ENCODE measurements around the gene ABCC11.

The ABCC11 gene

DNA sequence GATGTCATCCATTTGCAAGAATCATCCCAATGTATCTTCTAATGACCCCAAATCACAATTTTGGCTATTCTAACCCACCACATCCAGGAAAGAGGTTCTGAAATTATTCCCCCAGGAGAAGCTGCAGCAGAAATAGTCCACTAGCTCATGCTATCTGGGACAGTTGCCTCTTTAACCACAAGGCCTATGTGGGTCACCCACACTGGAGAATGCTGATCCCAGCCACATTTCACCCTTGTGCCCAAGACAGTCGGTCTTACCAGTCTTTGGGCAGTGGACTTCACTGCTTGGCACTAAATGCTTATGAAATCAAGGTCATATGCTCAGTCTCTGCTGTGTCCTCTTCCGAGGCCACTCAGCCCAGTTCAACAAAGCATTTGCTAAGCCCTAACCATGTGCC lies 118.6 kb downstream of the ABCC11 start:
- no peak overlapping the region for H3K4me3 ChIP-seq
- H3K27ac ChIP-seq = no peak overlapping the region
- TF ChIP-seq, protein P1, sequence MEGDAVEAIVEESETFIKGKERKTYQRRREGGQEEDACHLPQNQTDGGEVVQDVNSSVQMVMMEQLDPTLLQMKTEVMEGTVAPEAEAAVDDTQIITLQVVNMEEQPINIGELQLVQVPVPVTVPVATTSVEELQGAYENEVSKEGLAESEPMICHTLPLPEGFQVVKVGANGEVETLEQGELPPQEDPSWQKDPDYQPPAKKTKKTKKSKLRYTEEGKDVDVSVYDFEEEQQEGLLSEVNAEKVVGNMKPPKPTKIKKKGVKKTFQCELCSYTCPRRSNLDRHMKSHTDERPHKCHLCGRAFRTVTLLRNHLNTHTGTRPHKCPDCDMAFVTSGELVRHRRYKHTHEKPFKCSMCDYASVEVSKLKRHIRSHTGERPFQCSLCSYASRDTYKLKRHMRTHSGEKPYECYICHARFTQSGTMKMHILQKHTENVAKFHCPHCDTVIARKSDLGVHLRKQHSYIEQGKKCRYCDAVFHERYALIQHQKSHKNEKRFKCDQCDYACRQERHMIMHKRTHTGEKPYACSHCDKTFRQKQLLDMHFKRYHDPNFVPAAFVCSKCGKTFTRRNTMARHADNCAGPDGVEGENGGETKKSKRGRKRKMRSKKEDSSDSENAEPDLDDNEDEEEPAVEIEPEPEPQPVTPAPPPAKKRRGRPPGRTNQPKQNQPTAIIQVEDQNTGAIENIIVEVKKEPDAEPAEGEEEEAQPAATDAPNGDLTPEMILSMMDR (IDR thresholded peaks at IDR 0.05) = no peak
- no peak for DNase-seq
- intact Hi-C loops (cut with DNase I; ENCODE audit: low total_unique reads) = no loop called here
- no peaks in the 10 kb centered on the region for H3K27me3 ChIP-seq
- no peaks in the 10 kb centered on the region for H3K9me3 ChIP-seq
- no peaks in the 10 kb centered on the region for H3K4me1 ChIP-seq
- no peaks in the 10 kb centered on the region for H3K36me3 ChIP-seq

DNA sequence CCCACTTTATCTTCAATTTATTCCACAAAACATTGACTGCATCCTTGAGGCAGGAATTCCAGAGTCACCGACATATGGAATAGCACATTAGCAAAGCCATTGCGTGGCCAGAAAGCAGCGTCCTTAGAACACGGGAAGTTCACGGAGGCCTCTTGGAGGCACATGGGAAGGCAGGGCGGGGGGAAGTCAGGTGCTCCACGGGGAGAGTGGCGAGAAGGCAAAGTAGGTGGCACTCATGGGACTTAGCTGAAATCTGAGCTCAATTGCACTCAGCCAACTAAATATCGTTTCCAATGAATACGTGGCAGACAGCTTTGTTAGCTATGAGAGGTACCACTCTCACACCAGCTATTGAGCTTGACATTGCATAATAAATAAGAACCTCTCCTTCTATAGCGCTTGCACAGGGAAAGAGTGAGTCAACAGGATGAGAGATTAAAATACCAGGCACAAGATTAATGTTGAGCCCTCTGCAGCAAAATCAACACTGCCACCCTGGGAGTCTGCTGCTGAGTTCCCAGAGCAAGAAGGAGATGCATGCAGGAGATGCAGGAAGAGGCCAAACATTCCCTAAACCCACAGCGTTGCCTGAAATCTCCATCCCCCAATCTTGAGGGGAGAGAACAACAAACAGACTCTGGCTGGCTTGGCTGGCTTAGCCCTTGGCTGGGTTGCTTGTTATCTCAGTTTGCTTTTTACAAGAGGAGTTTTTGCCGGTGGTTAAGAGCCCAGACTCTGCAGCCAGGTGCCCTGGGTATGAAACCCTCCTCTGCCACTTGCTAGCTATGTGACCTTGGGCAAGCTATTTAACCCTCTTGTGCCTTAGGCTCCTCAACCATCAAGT lies 120.3 kb downstream of the ABCC11 start:
- no peak overlapping the region for H3K27ac ChIP-seq
- H3K4me1 ChIP-seq = no peaks in the 10 kb centered on the region
- H3K36me3 ChIP-seq = no peaks in the 10 kb centered on the region
- DNase-seq = no peak
- TF ChIP-seq, protein P1 (IDR thresholded peaks at IDR 0.05) = no peak
- intact Hi-C loops (cut with DNase I; ENCODE audit: low total_unique reads) = no loop called here
- H3K4me3 ChIP-seq = no peak overlapping the region
- H3K27me3 ChIP-seq = no peaks in the 10 kb centered on the region
- no peaks in the 10 kb centered on the region for H3K9me3 ChIP-seq

DNA sequence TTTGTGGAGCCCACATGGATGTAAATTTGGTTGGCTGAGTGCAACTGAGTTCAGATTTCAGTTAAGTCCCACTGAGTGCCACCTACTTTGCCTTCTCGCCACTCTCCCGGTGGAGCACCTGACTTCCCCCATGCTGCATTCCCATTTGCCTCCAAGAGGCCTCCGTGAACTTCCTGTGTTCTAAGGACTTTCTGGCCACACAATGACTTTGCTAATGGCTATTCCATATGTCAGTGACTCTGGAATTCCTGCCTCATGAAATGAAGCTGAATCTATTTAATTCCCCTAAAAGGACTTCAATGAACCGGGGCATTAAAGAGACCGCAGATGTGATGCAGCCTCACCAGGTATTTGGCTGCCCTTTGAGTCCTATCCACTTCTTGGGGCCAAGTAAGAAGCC lies 121.5 kb downstream of the ABCC11 start:
- intact Hi-C loops (cut with DNase I; ENCODE audit: low total_unique reads) = no loop called here
- Histone ChIP-seq H3K4me1 (no peaks in the 10 kb centered on the region), H3K9me3 (no peaks in the 10 kb centered on the region), H3K27me3 (no peaks in the 10 kb centered on the region), H3K27ac (no peak overlapping the region), H3K4me3 (no peak overlapping the region), H3K36me3 (no peaks in the 10 kb centered on the region)
- TF ChIP-seq, protein P1 (IDR thresholded peaks at IDR 0.05) = no peak
- peak in 1 of 2 donors; percentile 24 for DNase-seq

DNA sequence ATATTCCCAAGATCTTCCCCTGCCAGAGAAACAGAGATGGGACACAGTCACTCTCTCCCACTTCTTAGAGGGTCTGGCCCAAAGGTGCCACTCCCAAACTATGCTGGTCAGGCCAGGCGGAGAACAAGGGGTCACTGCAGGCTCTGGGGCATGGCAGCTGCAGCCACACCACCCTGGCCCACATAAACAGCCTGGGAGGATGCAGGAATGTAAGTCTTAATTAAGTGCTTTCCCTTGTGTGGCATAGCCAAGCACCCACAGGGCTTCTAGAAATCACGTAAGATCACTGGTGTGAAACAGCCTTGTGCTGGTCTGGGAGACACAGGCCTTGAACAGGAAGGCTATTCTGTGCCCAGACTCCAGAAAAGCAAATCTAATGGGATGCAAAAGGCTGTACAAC lies 123.1 kb downstream of the ABCC11 start:
- no peaks in the 10 kb centered on the region for H3K36me3 ChIP-seq
- H3K4me3 ChIP-seq = no peak overlapping the region
- no peaks in the 10 kb centered on the region for H3K27me3 ChIP-seq
- no peak for DNase-seq
- intact Hi-C loops (cut with DNase I; ENCODE audit: low total_unique reads) = no loop called here
- no peak overlapping the region for H3K27ac ChIP-seq
- TF ChIP-seq, protein P1 (IDR thresholded peaks at IDR 0.05) = no peak
- no peaks in the 10 kb centered on the region for H3K9me3 ChIP-seq
- H3K4me1 ChIP-seq = no peaks in the 10 kb centered on the region

DNA sequence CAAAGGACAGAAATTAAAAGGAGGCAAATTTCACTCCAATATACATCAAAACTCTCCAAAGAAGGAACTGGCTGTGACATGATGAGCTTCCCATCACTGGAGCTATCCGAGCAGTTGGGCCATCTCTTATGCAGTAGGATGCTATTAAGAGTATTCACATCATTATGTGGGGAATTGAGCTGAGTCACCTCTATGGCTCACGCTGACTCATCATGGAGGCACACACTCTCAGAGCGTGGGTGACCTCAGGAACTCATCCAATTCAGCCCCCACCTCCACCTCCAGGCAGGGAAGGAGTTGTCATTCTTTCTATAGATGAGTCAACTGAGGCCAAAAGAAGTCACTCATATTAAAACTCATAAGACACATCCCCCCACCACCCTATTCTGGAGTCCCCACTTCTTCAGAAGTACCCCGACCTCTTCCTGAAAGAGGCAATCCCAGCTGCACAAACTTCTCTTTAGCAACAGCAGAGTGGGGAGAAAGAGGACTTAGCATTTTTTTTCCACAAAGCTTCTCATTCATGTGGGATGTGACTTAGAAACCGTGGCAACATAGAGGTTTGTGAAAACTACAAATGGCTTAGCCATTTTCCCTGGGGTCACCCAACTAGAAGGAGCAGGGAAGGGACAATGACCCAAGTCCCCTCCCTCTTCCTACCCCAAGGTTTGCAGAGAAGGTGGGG lies 124.1 kb downstream of the ABCC11 start:
- Histone ChIP-seq H3K4me1 (no peaks in the 10 kb centered on the region), H3K4me3 (no peak overlapping the region), H3K27me3 (no peaks in the 10 kb centered on the region), H3K9me3 (no peaks in the 10 kb centered on the region), H3K36me3 (no peaks in the 10 kb centered on the region), H3K27ac (no peak overlapping the region)
- TF ChIP-seq, protein P1 (IDR thresholded peaks at IDR 0.05) = no peak
- intact Hi-C loops (cut with DNase I; ENCODE audit: low total_unique reads) = no loop called here
- DNase-seq = no peak

Data from tibial artery (tissue), 4 donors.